Esophagus squamous epithelium (tissue), 5 donors: ENCODE results near the gene MYL3. TPM values are rescaled to one million over a fixed set of nuclear protein-coding genes. Genes with fewer than 3 reads are reported as not detected.
A peak's percentile ranks its signal among the peaks of the same experiment; 100 is the strongest.

Experiments
- DNase-seq: peaks from one replicate; lab custom pipeline; 2025; lab: John Stamatoyannopoulos, UW
- H3K27ac ChIP-seq, 4 donors: fragments of 200-600 bp; sonication (generic); one replicate each; pipeline ENCODE4 v1.5.1; 2016 to 2019; ENCODE audit warnings: mild to moderate bottlenecking in 1 of 4
- H3K27me3 ChIP-seq, 4 donors: fragments of 200-600 bp; sonication (generic); 1 replicate in 3 of 4; 2 replicates in 1 of 4; pipeline versions ENCODE4 v1.5.1 to v1.6.0; 2017 to 2021; ENCODE audit warnings: antibody characterized with exemption in 1 of 4
- H3K36me3 ChIP-seq, 3 donors: fragments of 200-600 bp; sonication (generic); one replicate each; pipeline ENCODE4 v1.5.1; 2016 to 2019
- H3K4me1 ChIP-seq, 3 donors: fragments of 200-600 bp; sonication (generic); one replicate each; pipeline ENCODE4 v1.5.1; 2017 to 2019
- H3K4me3 ChIP-seq, 4 donors: fragments of 200-600 bp; sonication (generic); 1 replicate in 3 of 4; 2 replicates in 1 of 4; pipeline ENCODE4 v1.5.1; 2016 to 2019; ENCODE audit warnings: mild to moderate bottlenecking in 2 of 4, moderate library complexity in 1 of 4
- H3K9me3 ChIP-seq, 3 donors: fragments of 200-600 bp; sonication (generic); one replicate each; pipeline ENCODE4 v1.5.1; 2016 to 2019
- CTCF ChIP-seq, 6 experiments: fragments of 450-650 bp in 4 of 6; fragments of 200-600 bp in 2 of 6; sonication (generic) in 2 of 6; IDR thresholded peaks; one replicate each; pipeline ENCODE4 v1.5.1; 2016 to 2019; ENCODE audit warnings: antibody characterized with exemption in 6 of 6, mild to moderate bottlenecking in 4 of 6, moderate library complexity in 4 of 6
- POLR2A ChIP-seq, 4 donors: fragments of 450-650 bp; IDR thresholded peaks; one replicate each; pipeline ENCODE4 v1.6.1; 2017; ENCODE audit warnings: antibody characterized with exemption in 4 of 4, mild to moderate bottlenecking in 4 of 4, moderate library complexity in 3 of 4
- WGBS, 2 donors: methylation state at CpG; one replicate each; pipeline ENCODE4 v1.1.5; 2018; 5-methylcytosine and 5-hydroxymethylcytosine counted together
- intact Hi-C: fragments of 100-400 bp; cut with DNase I; formaldehyde crosslinking; loops from one replicate; pipeline ENCODE4 v1.15.0; 2022
- total RNA-seq, 4 donors: library from RNA; depleted of rRNA; stranded (reverse); fragments of >200 nt; gene quantifications; one replicate each; pipeline ENCODE4 v1.1.0, GENCODE V29; 2016
- donor health status: DM: yes; HTN: yes; CAD: no.

MYL3 gene
- total RNA-seq, 4 donors from 2014 or later, result 0.38 to 1.1 TPM; not detected in 2

- Histone ChIP-seq H3K9me3 (no peaks in the 10 kb centered on the region), H3K27ac (no peak overlapping the region), H3K4me1 (peaks cover 12 to 24% (median 15%) of the 10 kb centered on the region in 3 donors), H3K36me3 (no peaks in the 10 kb centered on the region), H3K4me3 (no peak overlapping the region), H3K27me3 (peaks cover 0 to 4% (median 0%) of the 10 kb centered on the region in 4 donors)
- WGBS, 2 donors, result 69 to 76% methylated on average over 7 to 8 of the region's 12 CpGs
- intact Hi-C loops, result no loop called here
- TF ChIP-seq POLR2A (IDR thresholded peaks at IDR 0.05) (no peak), CTCF (IDR thresholded peaks at IDR 0.05) (peak in 3 of 6 experiments; percentile 18 to 44 (median 27))
- no peak for DNase-seq
Observed at GRCh38 chr3:46848271-46849044, 14.8 kb downstream of the MYL3 start.

- no peak for TF ChIP-seq CTCF (IDR thresholded peaks at IDR 0.05)
- TF ChIP-seq POLR2A (IDR thresholded peaks at IDR 0.05), result no peak
- Histone ChIP-seq H3K27me3 (peaks cover 0 to 4% (median 0%) of the 10 kb centered on the region in 4 donors), H3K9me3 (no peaks in the 10 kb centered on the region), H3K4me3 (no peak overlapping the region), H3K27ac (no peak overlapping the region), H3K36me3 (no peaks in the 10 kb centered on the region), H3K4me1 (peaks cover 12 to 24% (median 15%) of the 10 kb centered on the region in 3 donors)
- intact Hi-C loops, result no loop called here
- no peak for DNase-seq
- WGBS, 2 donors, result 96 to 100% methylated on average over 5 of the region's 5 CpGs
Observed at GRCh38 chr3:46847744-46848143, 15.5 kb downstream of the MYL3 start.

GRCh38 chr3:46846624-46847542 is 16.4 kb downstream of the MYL3 start:
- DNase-seq, result no peak
- peaks cover 0 to 4% (median 0%) of the 10 kb centered on the region in 3 donors for H3K9me3 ChIP-seq
- no peaks in the 10 kb centered on the region for H3K36me3 ChIP-seq
- H3K27ac ChIP-seq, result peak overlapping the region in 3 of 4 donors; percentile 70 to 84 (median 83)
- peaks cover 0 to 4% (median 0%) of the 10 kb centered on the region in 4 donors for H3K27me3 ChIP-seq
- 100% methylated on average over 1 to 3 of the region's 9 CpGs for WGBS, 2 donors
- TF ChIP-seq CTCF (IDR thresholded peaks at IDR 0.05) (no peak), POLR2A (IDR thresholded peaks at IDR 0.05) (no peak)
- peaks cover 12 to 24% (median 15%) of the 10 kb centered on the region in 3 donors for H3K4me1 ChIP-seq
- intact Hi-C loops, result no loop called here
- peak overlapping the region in 3 of 4 donors; percentile 48 to 75 (median 57) for H3K4me3 ChIP-seq

GRCh38 chr3:46845860-46846623 is 17.2 kb downstream of the MYL3 start:
- DNase-seq, result no peak
- no peaks in the 10 kb centered on the region for H3K36me3 ChIP-seq
- TF ChIP-seq CTCF (IDR thresholded peaks at IDR 0.05) (peak; percentile 32 to 42 (median 34)), POLR2A (IDR thresholded peaks at IDR 0.05) (no peak)
- H3K9me3 ChIP-seq, result peaks cover 0 to 11% (median 8%) of the 10 kb centered on the region in 3 donors
- peaks cover 12 to 24% (median 15%) of the 10 kb centered on the region in 3 donors for H3K4me1 ChIP-seq
- H3K27ac ChIP-seq, result peak overlapping the region; percentile 33 to 84 (median 79)
- H3K27me3 ChIP-seq, result peaks cover 0 to 4% (median 0%) of the 10 kb centered on the region in 4 donors
- intact Hi-C loops, result no loop called here
- WGBS, 2 donors, result 1 to 2% methylated on average over 8 to 14 of the region's 53 CpGs
- peak overlapping the region; percentile 24 to 75 (median 52) for H3K4me3 ChIP-seq
